ENCODE measurements around the gene CDK17. TPM values are rescaled to one million over a fixed set of nuclear protein-coding genes. Genes with fewer than 3 reads are reported as not detected.
A peak's percentile ranks its signal among the peaks of the same experiment; 100 is the strongest.
"Not testable (repeated sequence)": the region's sequence is repeated elsewhere in the genome, so short reads cannot be mapped to it uniquely, and the experiment has no call there.

Gene CDK17
- total RNA-seq, 3 donors from 2014 or later: 47.7 to 113 (median 81.0) TPM

- Histone ChIP-seq H3K4me3 (no peak overlapping the region), H3K27me3 (no peaks in the 10 kb centered on the region), H3K27ac (no peak overlapping the region), H3K9me3 (no peaks in the 10 kb centered on the region), H3K4me1 (no peaks in the 10 kb centered on the region), H3K36me3 (no peaks in the 10 kb centered on the region)
- TF ChIP-seq POLR2A (IDR thresholded peaks at IDR 0.05) (no peak), CTCF (IDR thresholded peaks at IDR 0.05) (no peak)
- intact Hi-C loops (cut with DNase I; ENCODE audit: low total_unique reads): no loop called here
- DNase-seq (ENCODE audit: low spot score in 2 of 2): no peak
Observed at GRCh38 chr12:96352161-96352835, 47.9 kb downstream of the CDK17 start.

- TF ChIP-seq POLR2AphosphoS5 (IDR thresholded peaks at IDR 0.05): no peak
- TF ChIP-seq CTCF (IDR thresholded peaks at IDR 0.05): no peak
- no peak for TF ChIP-seq POLR2A (IDR thresholded peaks at IDR 0.05)
- Histone ChIP-seq H3K36me3 (no peaks in the 10 kb centered on the region), H3K27me3 (no peaks in the 10 kb centered on the region), H3K4me1 (no peaks in the 10 kb centered on the region), H3K4me3 (no peak overlapping the region), H3K9me3 (peaks cover 1 to 2% of the 10 kb centered on the region in 2 donors), H3K27ac (no peak overlapping the region)
- no peak for DNase-seq (ENCODE audit: low spot score in 2 of 2)
- intact Hi-C loops (cut with DNase I; ENCODE audit: low total_unique reads): no loop called here
Observed at GRCh38 chr12:96350982-96351381, 49.3 kb downstream of the CDK17 start.

- Histone ChIP-seq H3K9me3 (peaks cover 28 to 33% of the 10 kb centered on the region in 2 donors), H3K36me3 (no peaks in the 10 kb centered on the region), H3K27me3 (no peaks in the 10 kb centered on the region), H3K27ac (peak overlapping the region in 1 of 2 donors; percentile 31), H3K4me1 (no peaks in the 10 kb centered on the region), H3K4me3 (peak overlapping the region in 2 of 3 donors; percentile 8 to 19)
- intact Hi-C loops (cut with DNase I; ENCODE audit: low total_unique reads): no loop called here
- DNase-seq (ENCODE audit: low spot score in 2 of 2): no peak
- TF ChIP-seq CTCF (IDR thresholded peaks at IDR 0.05): no peak
- TF ChIP-seq POLR2AphosphoS5 (IDR thresholded peaks at IDR 0.05): no peak
- TF ChIP-seq POLR2A (IDR thresholded peaks at IDR 0.05): no peak
Observed at GRCh38 chr12:96347130-96347699, 53.0 kb downstream of the CDK17 start.

GRCh38 chr12:96346716-96347115 is 53.5 kb downstream of the CDK17 start:
- peaks cover 28 to 33% of the 10 kb centered on the region in 2 donors for H3K9me3 ChIP-seq
- H3K36me3 ChIP-seq; H3K4me1 ChIP-seq; DNase-seq (ENCODE audit: low spot score in 2 of 2); H3K27me3 ChIP-seq; intact Hi-C loops (cut with DNase I; ENCODE audit: low total_unique reads): not testable (repeated sequence)
- peak overlapping the region in 1 of 2 donors; percentile 31 for H3K27ac ChIP-seq
- peak overlapping the region in 2 of 3 donors; percentile 8 to 19 for H3K4me3 ChIP-seq

GRCh38 chr12:96344124-96344695 is 56.0 kb downstream of the CDK17 start:
- intact Hi-C loops (cut with DNase I; ENCODE audit: low total_unique reads): no loop called here
- no peaks in the 10 kb centered on the region for H3K36me3 ChIP-seq
- no peak overlapping the region for H3K4me3 ChIP-seq
- no peak for DNase-seq (ENCODE audit: low spot score in 2 of 2)
- no peaks in the 10 kb centered on the region for H3K27me3 ChIP-seq
- peaks cover 28 to 33% of the 10 kb centered on the region in 2 donors for H3K9me3 ChIP-seq
- no peak for TF ChIP-seq POLR2AphosphoS5 (IDR thresholded peaks at IDR 0.05)
- no peak for TF ChIP-seq POLR2A (IDR thresholded peaks at IDR 0.05)
- no peak for TF ChIP-seq CTCF (IDR thresholded peaks at IDR 0.05)
- H3K4me1 ChIP-seq: no peaks in the 10 kb centered on the region
- H3K27ac ChIP-seq: no peak overlapping the region

Data from breast epithelium (tissue), 4 donors.